ENCODE results near the gene ADARB2.

DNA sequence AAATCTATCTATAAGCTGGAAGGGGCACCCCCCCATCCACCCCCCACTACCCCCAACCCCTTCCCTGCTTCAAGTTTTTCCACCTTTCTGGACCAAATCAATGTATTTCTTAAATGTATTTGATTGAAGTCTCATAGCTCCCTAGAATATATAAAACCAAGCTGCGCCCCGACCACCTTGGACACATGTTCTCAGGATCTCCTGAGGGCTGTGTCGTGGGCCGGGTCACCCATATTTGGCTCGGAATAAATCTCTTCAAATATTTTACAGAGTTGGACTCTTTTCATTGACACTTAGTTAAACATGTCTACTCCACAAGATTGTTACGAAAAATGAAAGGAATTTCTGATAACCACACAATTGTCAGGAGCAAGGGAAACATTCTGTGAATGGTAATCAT lies 215.6 kb downstream of the ADARB2 start:
- TF ChIP-seq, protein P1, sequence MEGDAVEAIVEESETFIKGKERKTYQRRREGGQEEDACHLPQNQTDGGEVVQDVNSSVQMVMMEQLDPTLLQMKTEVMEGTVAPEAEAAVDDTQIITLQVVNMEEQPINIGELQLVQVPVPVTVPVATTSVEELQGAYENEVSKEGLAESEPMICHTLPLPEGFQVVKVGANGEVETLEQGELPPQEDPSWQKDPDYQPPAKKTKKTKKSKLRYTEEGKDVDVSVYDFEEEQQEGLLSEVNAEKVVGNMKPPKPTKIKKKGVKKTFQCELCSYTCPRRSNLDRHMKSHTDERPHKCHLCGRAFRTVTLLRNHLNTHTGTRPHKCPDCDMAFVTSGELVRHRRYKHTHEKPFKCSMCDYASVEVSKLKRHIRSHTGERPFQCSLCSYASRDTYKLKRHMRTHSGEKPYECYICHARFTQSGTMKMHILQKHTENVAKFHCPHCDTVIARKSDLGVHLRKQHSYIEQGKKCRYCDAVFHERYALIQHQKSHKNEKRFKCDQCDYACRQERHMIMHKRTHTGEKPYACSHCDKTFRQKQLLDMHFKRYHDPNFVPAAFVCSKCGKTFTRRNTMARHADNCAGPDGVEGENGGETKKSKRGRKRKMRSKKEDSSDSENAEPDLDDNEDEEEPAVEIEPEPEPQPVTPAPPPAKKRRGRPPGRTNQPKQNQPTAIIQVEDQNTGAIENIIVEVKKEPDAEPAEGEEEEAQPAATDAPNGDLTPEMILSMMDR (IDR thresholded peaks at IDR 0.05), result no peak
- TF ChIP-seq POLR2A (IDR thresholded peaks at IDR 0.05), result no peak

All from testis (tissue), 2 donors.